GM21390 (cell line): ENCODE results near the gene DENND1A.
"Not testable (repeated sequence)": the region's sequence is repeated elsewhere in the genome, so short reads cannot be mapped to it uniquely, and the experiment has no call there.

Source experiments
- ATAC-seq: cut with Tn5 transposase; IDR thresholded peaks from one replicate; pipeline ENCODE4 v1.9.1; 2021; ENCODE audit not compliant: unreplicated experiment

DENND1A gene

DNA sequence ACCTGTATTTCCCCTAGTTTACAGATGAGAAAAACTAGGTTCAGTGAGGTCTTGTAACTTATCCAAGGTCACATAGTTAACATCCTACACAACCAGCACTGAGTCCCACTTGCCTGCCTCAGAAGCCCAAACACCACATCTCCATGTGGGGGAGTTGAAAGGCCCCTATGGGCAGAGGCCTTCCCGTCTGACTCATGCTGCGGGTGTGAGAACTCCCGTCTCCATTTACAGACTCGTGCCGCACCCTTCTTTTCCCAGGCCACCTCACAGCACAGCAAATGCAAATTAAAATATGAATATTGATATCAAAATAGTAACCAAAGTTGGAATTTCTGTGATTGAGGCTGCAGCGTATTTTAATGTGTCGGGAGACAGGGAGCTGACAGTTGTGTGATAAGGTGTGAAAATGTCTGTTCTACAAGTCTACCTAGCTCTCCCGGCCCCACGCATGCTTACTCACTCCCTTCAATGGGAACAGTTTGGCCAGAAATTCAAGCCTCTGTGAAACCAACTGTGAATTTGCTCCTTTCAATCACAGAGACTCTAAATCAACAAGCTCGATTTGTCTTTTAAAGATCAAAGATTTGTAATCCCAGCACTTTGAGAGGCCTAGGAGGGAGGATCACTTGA is 483.8 kb downstream of the DENND1A start:
- ATAC-seq = no peak

DNA sequence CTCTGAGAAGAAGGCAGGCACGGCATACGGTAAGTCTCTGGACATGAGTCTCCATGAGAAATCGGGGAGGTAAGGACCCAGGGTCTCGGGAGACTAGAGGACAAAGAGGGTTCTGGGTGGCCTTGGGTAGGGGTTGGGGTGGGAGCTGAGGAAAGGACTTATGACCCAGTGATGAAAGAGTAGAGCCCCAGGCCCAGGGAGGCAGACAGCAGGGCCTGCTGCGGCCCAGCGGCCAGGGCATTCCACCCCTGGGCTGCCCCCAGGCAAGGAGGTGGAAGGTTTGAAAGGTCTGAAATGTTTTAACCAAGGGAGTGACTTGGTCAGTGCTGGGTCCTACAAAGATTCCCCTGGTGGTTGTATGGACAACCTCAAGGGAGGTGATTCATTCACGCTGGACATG is 484.8 kb downstream of the DENND1A start:
- no peak for ATAC-seq

DNA sequence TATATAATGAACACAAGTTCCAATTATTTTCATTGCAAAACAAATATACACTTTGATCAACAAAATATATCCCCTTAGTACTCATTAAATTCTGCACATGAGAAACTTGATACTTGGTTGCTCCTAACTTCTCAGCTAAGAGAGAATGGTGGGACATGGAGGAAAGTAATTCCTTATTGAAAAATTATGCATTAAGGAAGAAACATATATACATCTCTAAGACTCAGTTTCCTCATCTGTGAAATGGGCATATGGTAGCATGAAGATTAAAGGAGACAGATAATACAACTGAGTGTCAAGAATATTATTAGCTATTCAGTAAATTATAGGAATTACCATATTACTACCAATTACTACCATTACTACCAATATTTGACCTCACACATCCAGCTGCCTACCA is 488.2 kb downstream of the DENND1A start:
- ATAC-seq = no peak

DNA sequence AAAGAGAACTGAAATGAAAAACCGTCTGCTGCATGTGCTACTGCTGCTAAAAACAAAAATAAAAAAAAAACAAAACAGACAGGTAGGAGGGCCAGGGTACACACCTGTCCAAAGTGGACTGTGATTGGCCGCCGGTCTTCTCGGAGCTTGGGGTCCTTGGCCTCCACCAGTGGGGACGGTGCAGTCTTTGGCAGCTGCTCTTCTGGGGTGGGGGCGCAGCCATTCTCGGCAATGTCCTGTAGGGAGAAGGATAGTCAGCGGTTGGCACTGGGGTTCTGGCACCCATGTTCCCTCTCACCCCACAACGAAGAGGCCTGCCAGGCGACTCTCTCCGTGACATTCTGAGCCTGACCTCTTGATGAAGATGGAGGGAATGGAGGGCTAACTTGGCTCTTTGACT is 489.7 kb downstream of the DENND1A start:
- ATAC-seq = no peak

DNA sequence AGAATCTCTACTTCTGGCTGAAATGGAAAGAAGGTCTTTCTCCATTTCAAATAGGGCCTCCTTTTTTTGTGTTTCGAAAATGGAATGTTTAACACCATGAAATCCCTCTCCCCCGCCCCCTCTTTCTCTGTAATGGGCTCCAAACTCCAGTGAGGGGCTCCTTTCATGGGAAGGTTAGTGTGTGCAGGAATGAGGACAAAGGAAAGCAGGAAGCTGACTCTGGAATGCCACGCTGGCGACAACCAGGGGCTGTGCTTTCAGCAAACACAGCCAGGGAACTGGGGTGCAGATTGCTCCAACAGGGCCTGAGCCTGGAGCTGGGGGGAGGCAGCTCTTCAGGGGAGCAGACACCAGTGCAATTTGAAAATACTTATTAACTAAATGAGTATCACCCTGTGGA is 491.1 kb downstream of the DENND1A start:
- ATAC-seq = no peak

DNA sequence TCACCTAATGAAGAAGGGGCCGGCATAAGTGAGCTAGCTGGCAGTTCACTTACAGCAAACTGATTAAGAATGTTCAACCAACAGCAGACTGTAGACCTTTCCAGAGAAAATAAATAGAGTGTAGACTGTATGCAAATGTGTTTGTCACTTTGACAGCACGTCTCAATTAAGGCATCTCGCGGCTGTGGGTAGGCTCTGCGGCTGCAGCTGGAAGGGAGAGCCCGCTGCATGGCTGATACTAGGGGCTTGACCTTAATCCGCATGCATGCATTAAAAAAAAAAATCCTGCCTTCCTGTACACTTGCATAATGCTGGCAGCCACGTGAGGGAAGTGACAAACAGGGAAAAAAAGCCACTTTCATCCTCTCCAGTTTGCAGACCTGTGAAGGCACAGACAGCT is 491.6 kb downstream of the DENND1A start:
- no peak for ATAC-seq

DNA sequence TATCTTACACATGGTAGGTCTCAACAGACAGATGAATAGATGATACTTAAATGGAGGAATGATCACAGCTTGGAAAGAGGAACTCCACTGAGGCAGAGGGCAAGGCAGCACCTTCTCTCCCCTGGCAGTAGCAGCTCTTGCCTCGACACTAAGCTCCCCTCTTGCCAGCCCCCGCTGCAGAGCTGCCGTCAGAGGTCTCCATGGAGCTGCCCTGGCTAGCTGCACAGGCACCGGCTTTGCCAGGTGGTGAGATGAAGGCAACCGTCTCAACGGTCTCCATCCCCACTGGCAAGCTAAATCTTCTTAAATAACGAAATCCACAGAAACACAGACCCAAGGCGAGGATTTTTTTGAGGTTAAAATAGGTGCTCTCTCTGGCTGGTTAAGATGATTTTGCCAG is 492.7 kb downstream of the DENND1A start:
- no peak for ATAC-seq

DNA sequence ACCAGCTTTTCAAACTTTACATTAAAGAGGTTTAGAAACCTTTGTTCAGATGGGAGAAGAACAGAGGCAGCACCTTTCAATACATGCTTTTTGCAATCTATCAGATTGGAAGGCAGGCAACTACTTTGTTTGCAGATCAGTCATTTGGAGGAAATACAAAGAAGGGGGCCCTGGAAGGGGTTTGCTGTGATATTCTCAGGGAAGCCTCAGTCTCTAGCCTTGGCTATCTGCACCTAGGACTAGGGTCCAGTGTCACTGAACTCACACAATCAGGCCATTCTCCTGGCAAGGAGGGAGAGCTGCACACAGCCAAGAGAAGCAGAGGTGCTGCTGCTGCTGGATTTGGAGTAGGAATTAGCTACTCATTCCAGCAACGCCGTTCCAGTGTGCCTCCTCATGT is 494.5 kb downstream of the DENND1A start:
- no peak for ATAC-seq

DNA sequence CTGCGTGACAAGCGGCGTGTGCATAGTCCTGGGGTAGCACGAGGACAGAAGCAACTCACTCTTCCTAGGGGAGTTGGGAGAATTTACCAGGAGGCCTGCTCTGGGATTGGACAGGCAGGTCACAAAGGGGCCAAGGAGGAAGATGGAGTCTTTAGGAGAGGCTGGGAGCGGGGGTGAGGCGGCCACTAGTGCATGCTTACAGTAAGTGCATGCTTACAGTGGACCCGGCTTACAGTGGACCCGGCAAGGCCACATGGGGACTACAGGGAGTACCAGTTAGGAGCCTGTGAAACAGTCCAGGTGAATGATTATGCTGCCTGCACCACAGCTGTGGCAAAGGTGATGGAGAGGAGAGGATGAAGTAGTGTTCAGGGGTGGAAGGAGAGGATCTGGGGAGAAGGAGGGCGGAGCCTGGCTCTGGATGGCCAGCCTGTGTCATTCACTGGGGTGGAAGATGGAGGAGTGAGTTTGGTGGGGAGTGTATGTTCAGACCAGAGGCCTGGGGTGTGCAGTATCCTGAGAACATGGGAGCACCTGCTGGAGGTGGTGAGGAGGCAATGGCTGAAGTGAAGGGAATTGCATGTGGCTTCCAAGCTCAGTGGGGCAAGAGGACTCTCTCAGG is 495.2 kb downstream of the DENND1A start:
- no peak for ATAC-seq

DNA sequence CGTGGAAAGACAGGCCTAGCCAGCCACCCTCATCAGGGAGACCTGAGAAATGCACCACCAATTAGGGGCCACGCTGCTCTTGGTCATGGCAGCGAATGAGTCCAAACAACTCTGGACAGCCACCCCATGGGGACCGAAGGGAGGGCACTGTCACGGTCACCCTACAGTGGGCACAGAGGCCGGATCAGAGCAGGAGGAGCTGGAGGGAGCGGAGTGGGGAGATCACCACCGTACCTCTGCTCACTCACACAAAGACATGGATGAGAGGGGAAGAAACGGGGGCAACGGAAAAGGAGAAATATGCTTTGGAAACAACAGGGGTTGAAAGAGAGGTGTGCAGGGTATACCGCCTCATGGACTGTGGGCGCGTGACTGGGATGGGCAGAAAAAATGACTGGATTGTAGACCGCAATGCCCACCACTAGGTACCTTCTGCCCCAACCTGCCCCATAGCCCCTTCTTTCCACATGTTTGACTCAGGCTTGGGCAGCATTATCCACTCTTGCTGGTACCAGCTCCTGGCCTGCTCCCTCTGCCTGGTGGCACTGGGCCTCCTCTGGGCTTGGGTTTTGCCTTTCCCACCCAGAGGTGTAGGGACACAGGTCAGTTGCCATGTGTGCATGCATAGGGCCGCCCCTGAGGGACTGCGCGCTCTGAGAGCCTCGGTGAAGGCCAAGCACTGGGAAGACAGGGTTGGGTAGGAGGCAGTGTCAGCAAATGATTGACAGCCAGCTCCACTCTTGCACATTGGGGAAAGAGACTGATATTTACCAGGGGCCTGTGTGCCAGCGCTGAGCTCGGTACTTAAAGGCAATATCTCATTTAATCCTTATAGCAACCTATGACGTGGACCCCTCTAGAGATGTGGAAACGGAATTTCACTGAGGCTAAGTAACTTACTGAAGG is 497.3 kb downstream of the DENND1A start:
- ATAC-seq = no peak

DNA sequence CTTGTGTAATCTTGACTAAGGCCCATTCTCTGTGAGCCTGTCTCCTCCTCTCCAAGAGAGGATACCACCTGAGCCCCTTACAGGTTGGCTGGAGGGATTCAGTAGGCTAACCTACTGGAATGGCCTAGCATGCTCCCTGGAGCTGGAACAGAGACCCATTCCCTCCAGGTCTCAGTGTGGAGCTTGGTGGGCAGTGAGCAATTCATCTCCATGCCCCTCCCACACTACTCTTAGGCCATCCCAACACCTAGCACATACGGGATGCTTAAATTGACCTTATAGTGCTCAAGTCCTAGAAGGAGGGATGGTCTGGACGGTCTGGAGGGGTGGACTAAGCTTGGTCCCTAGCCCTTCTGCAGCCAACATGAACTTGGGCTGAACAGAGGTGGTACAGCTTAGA is 498.3 kb downstream of the DENND1A start:
- no peak for ATAC-seq

DNA sequence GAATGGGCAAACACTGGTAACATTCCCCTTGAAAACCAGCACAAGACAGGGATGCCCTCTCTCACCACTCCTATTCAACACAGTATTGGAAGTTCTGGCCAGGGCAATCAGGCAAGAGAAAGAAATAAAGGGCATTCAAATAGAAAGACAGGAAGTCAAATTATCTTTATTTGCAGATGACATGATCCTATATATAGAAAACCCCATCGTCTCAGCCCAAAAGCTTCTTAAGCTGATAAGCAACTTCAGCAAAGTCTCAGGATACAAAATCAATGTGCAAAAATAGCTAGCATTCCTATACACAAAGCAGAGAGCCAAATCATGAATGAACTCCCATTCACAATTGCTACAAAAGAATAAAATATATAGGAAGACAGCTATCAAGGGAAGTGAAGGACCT is 501.5 kb downstream of the DENND1A start:
- ATAC-seq = not testable (repeated sequence)

DNA sequence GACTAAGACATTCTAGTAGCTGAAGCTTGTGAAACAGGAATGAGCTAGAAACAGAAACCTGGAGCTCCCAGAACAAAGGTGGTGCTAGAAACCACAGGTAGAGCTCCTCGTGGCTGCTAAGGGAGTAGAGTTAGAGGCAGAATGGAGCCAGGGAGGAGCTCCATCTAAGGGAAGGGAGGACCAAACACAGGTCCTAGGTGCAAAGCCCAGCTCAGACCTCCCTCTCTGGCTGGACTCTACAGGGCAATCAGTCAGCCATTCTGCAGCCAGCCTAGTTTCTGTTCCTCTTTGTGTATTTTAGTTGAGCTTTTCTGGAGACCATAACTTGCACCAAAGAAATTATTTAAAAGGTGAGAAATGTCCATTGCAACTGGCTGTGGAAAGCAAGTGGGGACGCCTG is 503.5 kb downstream of the DENND1A start:
- ATAC-seq = peak; percentile 78

DNA sequence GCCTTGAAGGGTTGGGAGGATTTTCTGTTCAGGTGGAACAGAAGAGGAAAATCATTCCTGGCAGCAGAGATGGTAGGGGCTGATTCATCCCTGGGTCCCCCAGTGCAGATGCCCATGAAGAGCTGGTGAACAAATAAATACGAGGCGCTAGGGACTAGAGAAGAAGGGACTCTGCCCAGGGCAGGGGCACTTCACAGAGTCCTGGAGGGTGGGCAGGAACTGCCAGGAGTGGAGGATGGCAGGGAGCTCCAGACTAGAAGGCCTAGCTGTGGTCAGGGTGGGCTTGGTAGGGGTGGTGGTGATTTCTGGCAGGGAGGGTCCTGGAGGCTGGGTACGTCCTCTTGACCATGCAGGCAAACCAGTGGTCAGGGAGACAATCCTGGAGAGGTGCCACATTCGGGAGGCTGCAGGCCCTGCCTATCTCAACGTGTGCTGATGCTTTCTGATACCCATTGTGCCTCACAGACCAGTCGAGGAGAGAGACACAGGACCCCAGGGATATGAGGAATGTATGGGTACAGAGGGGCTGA is 504.0 kb downstream of the DENND1A start:
- ATAC-seq = no peak

DNA sequence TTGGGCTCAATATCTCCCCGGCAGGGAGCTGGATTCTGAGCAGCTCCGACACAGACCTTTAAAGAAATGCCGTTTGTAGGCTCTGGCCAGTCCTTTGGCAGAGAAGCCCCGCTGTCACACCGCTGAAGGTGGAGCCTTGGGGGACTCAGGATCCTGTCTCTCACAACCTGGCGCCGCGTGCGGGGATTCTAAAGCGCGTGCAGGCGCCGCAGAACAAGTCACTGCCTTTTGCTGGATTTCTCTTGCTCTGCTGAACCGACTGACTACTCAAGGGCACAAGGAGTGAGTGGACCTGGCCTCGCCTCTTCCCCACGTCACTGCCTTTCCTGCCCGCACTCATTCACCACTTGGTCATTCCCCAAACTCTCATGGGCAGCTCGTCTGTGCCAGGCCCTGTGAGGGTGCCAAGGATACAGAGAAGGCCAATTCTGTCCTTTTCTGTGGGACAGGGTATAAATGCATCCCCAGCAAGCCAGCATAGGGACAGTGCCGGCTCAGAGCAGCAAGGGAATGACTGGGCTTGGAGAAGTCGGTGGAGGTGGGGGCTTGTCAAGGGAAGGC is 504.6 kb downstream of the DENND1A start:
- no peak for ATAC-seq

DNA sequence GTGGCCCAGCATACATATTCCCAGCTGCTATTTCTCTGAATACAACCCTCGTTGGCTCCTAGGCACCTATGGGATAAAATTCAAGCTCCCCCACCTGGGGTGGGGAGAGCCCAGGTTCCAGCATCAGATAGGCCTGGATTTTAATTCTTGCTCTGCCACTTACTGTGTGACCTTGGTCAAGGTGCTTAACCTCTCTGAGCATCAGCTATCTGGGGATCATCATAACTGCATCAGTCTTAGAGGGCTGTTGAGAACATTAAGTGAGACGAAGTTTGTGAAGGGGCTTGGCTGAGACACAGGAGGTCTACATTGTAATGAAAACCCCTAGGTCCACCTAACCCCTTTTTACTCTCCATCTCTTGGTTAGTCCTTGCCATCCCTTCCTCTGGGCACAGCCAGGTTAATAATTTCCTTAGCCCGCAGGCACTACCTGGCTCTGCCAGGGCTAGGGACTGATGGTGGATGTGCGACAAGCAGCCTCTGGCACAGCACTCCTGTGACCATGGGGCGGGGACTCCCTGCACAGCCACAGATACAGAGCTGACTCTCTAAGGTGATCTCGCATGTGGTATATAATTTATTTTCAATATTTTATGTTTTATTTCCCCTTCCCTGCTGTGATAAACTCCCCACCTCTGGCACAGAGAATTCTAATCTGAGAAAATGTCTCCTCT is 505.2 kb downstream of the DENND1A start:
- no peak for ATAC-seq

DNA sequence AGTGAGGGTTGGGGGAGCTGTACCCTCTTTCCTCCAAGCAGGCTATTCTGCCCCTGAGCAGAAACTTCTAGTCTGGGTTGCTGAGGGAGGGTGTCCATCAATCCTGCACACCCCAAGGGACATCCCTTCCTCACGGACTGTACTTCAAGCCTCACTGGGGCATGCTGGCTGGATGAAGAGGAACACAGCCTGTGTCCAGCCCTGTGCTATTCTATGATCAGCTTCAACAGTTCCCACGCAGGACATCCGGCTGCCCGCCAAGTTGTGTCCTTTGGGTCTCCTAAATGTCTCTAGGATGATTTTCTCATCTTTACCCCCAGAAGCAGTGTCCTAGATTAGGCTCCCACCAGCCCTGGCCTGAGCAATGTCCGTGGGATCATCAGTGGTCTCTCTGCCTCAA is 505.8 kb downstream of the DENND1A start:
- ATAC-seq = no peak

DNA sequence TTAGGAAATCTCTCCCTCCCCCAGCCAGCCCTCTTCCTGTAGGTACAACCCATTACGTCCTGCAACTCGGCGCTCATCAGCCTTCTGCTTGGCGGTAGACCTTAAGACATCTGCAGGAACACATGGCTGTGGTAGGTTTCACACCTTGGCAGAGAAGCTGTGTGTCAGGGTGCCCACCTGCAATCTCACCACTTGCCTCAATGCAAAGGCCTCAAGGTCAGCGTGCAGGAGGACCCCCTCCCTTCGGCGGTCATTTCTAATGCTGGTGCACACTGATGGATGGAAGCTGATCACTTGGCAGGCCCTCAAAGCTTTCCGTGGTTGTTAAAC is 506.6 kb downstream of the DENND1A start:
- no peak for ATAC-seq

DNA sequence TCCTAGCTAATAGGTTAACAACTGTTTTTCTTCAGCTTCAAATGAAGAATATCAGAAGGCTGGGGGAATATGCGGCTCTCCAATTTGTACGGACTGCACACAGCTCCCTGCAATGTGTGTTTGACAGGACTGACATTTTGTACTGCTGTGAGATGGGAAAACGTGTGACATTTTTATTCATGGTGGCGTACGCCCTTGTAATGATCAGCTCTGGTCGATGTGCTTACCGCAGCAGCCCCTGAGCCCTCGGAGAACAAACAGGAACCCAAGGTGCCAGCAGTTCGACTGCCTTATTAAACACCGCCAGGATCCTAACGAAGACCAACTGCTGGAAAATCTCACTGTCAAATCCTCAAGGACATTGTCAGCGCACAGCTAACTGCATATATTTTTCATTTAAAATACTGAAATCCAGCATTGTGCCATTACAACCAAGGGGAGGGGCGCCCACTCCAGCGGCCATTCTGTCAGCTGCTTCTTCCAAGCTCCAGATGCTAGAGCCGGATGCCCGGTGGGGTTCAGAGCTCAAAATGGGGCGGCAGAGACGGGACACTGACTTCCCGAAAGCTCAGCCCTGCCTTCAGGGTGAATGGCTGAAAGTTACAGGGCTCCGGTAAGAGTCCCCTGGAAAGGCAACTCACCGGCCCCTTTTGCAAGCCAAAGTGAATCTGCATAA is 507.2 kb downstream of the DENND1A start:
- no peak for ATAC-seq

DNA sequence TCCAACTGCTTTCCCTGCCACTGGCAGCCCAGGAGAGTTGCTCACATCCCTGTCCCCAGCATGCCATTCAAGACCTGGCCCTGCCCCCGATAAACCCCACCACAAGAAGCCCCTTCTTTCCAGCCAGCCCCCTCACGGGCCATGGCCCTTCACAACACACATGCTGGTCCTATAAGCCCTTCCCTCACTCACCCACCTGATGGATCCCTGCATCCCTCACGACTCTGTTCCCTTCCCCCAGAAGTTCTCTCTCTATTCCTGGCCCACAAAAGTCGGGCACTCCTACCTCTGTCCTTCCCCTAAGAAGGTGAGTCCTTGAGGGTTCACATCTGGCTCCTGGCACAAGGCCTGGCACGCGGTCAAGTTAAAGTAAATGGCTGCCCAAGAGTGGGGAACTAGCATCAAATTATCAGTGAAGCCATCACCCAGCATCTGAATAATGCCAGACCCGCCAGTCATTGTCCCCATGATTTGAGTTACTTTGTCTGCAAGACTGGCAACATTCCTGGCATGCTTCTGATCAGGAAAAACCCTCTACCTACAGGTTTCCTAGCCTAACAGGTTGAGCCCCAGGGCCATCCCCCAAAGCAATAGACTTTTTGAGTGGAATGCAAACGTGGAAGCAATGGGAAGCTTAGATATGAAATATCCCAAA is 508.0 kb downstream of the DENND1A start:
- no peak for ATAC-seq
